Neural cell (in vitro differentiated cells): Measurements from ENCODE around the gene AK4. TPM values are rescaled to one million over a fixed set of nuclear protein-coding genes. Genes with fewer than 3 reads are reported as not detected.

ENCODE experiments used
- H2AFZ ChIP-seq: fragments of 200-600, 300-800 bp; sonication (generic), shearing (Covaris generic); 2 replicates; pipeline ENCODE4 v1.6.0; 2014; ENCODE audit warnings: low read depth, mild to moderate bottlenecking, antibody characterized with exemption, low read length, moderate library complexity
- H3F3A ChIP-seq: fragments of 200-600 bp; shearing (Covaris generic); 2 replicates; pipeline ENCODE4 v1.6.1; 2016; ENCODE audit warnings: mild to moderate bottlenecking, moderate library complexity, mixed read lengths, antibody characterized with exemption, low read length; ENCODE audit not compliant: insufficient read depth, poor library complexity, severe bottlenecking
- H3K27ac ChIP-seq: fragments of 200-600, 300-800 bp; sonication (generic), shearing (Covaris generic); 2 replicates; pipeline ENCODE4 v1.5.1; 2014; ENCODE audit warnings: mild to moderate bottlenecking, low read length, moderate library complexity
- H3K27me3 ChIP-seq: fragments of 300-800, 200-600 bp; sonication (generic), shearing (Covaris generic); 2 replicates; pipeline ENCODE4 v1.6.0; 2014; ENCODE audit warnings: mild to moderate bottlenecking, low read depth, low read length, moderate library complexity; ENCODE audit not compliant: insufficient read depth
- H3K36me3 ChIP-seq: fragments of 300-800, 200-600 bp; sonication (generic), shearing (Covaris generic); 2 replicates; pipeline ENCODE4 v1.5.1; 2014; ENCODE audit warnings: mild to moderate bottlenecking, antibody characterized with exemption, low read length, moderate library complexity; ENCODE audit not compliant: insufficient read depth
- H3K4me2 ChIP-seq: fragments of 300-800, 200-600 bp; sonication (generic), shearing (Covaris generic); 2 replicates; pipeline ENCODE4 v1.6.0; 2014; ENCODE audit warnings: mild to moderate bottlenecking, low read length
- H3K4me3 ChIP-seq: fragments of 300-800, 200-600 bp; sonication (generic), shearing (Covaris generic); 2 replicates; pipeline ENCODE4 v1.5.1; 2014; ENCODE audit warnings: mild to moderate bottlenecking, low read length, moderate library complexity
- H3K79me2 ChIP-seq: fragments of 200-600 bp; shearing (Covaris generic); replicated peaks from 2 replicates; pipeline ENCODE4 v1.6.0; 2014; ENCODE audit warnings: mild to moderate bottlenecking, low read length, moderate library complexity; ENCODE audit not compliant: insufficient read depth
- H3K9ac ChIP-seq: fragments of 300-800, 200-600 bp; sonication (generic), shearing (Covaris generic); 2 replicates; pipeline ENCODE4 v1.6.1; 2016; ENCODE audit warnings: mild to moderate bottlenecking, low read length, mixed read lengths
- H3K9me2 ChIP-seq: fragments of 200-600 bp; shearing (Covaris generic); 2 replicates; pipeline ENCODE4 v1.6.1; 2016; ENCODE audit warnings: mild to moderate bottlenecking, low read length, mixed read lengths; ENCODE audit not compliant: insufficient read depth
- H3K9me3 ChIP-seq: fragments of 200-600, 300-800 bp; sonication (generic), shearing (Covaris generic); 2 replicates; pipeline ENCODE4 v1.6.1; 2016; ENCODE audit warnings: mild to moderate bottlenecking, mixed run types, low read length, moderate library complexity, mixed read lengths
- H4K20me1 ChIP-seq: fragments of 200-600 bp; shearing (Covaris generic); 2 replicates; pipeline ENCODE4 v1.6.1; 2016; ENCODE audit warnings: mild to moderate bottlenecking, mixed run types; ENCODE audit not compliant: insufficient read depth
- CTCF ChIP-seq: fragments of 450-650 bp; IDR thresholded peaks from 2 replicates; pipeline ENCODE4 v1.5.1; 2014; ENCODE audit warnings: antibody characterized with exemption, mild to moderate bottlenecking, moderate library complexity; ENCODE audit not compliant: poor library complexity, severe bottlenecking
- EP300 ChIP-seq: fragments of 450-650 bp; conservative IDR thresholded peaks from 2 replicates; pipeline ENCODE4 v1.6.1; 2014; ENCODE audit warnings: antibody characterized with exemption, mild to moderate bottlenecking, moderate library complexity; ENCODE audit not compliant: poor library complexity, severe bottlenecking
- EZH2 ChIP-seq: fragments of 200-600, 300-800 bp; shearing (Covaris generic), sonication (generic); IDR thresholded peaks from 2 replicates; pipeline ENCODE4 v1.6.1; 2014; ENCODE audit warnings: antibody characterized with exemption, low read length, borderline replicate concordance, mild to moderate bottlenecking; ENCODE audit not compliant: insufficient read depth, poor library complexity, severe bottlenecking
- MXI1 ChIP-seq: fragments of 450-650 bp; conservative IDR thresholded peaks from 2 replicates; pipeline ENCODE4 v1.6.1; 2014; ENCODE audit warnings: antibody characterized with exemption, mild to moderate bottlenecking; ENCODE audit not compliant: poor library complexity, severe bottlenecking
- POLR2AphosphoS5 ChIP-seq: IDR thresholded peaks from 2 replicates; pipeline ENCODE4 v1.6.1; 2012
- RAD21 ChIP-seq: fragments of 450-650 bp; conservative IDR thresholded peaks from 2 replicates; pipeline ENCODE4 v1.6.1; 2014; ENCODE audit warnings: antibody characterized with exemption, mild to moderate bottlenecking, moderate library complexity
- REST ChIP-seq: IDR thresholded peaks from 2 replicates; pipeline ENCODE4 v1.6.1; 2012; ENCODE audit warnings: borderline replicate concordance
- SMC3 ChIP-seq: fragments of 450-650 bp; conservative IDR thresholded peaks from 2 replicates; pipeline ENCODE4 v1.6.1; 2014; ENCODE audit warnings: antibody characterized with exemption, mild to moderate bottlenecking, moderate library complexity; ENCODE audit not compliant: poor library complexity
- TAF1 ChIP-seq: IDR thresholded peaks from 2 replicates; pipeline ENCODE4 v1.6.1; 2012; ENCODE audit warnings: low read depth
- polyA plus RNA-seq: library from polyadenylated mRNA; depleted of rRNA; stranded (reverse); fragments of >200 nt; gene quantifications from 2 replicates; pipeline ENCODE4 v1.2.3, GENCODE V29; 2014

Gene AK4
- polyA plus RNA-seq, 1 donor from 2014 or later, result 1.9 TPM

DNA sequence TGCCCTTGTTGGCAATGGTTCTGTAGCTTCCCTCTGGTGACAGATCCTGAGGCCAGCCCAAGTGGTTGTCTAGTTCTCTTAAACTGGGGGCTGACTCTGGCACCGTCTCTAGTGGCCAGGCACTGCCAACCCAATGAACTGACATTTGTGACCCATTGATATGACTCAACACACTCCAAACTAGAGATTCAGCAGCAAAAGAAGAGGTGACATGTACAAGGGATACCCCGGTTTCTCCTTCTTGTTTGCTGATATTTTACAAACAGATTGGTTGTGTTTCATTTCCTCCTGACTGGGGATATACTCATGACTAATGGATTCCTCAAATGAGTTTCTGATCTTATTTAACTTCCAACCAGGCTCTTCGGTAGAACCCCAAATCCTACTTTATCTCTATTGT is 95.5 kb downstream of the AK4 start:
- Histone ChIP-seq H3K4me2 (no peak overlapping the region), H3K9me3 (no peaks in the 10 kb centered on the region), H4K20me1 (no peaks in the 10 kb centered on the region), H3K27me3 (no peaks in the 10 kb centered on the region), H3K36me3 (no peaks in the 10 kb centered on the region), H3K79me2 (no peaks in the 10 kb centered on the region), H3K27ac (no peak overlapping the region), H3K9ac (no peak overlapping the region), H3K4me3 (no peak overlapping the region), H2AFZ (no peak overlapping the region), H3F3A (no peaks in the 10 kb centered on the region), H3K9me2 (no peaks in the 10 kb centered on the region)
- no peak for TF ChIP-seq CTCF
- no peak for TF ChIP-seq RAD21
- TF ChIP-seq EP300, result no peak
- no peak for TF ChIP-seq TAF1
- no peak for TF ChIP-seq POLR2AphosphoS5
- no peak for TF ChIP-seq SMC3
- no peak for TF ChIP-seq EZH2
- no peak for TF ChIP-seq MXI1
- no peak for TF ChIP-seq REST

DNA sequence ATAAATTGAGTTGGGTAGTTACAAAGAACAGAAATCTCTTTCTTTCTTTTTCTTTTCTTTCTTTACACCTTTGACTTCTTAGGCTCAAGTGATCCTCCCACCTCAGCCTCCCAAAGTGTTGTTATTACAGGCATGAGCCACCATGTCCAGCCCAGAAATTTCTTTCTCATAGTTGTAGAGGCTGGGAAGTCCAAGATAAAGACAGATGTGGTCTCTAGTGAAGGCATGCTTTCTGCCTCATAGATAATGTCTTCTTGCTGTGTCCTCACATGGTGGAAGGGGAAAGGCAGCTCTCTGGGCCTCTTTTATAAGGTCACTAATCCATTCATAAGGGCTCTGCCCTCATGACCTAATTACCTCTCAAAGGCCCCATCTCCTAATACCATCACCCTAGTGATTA is 97.3 kb downstream of the AK4 start:
- Histone ChIP-seq H3K79me2 (no peaks in the 10 kb centered on the region), H2AFZ (no peak overlapping the region), H3K9me3 (no peaks in the 10 kb centered on the region), H3K36me3 (no peaks in the 10 kb centered on the region), H4K20me1 (no peaks in the 10 kb centered on the region), H3K9me2 (no peaks in the 10 kb centered on the region), H3K4me3 (no peak overlapping the region), H3F3A (no peaks in the 10 kb centered on the region), H3K9ac (no peak overlapping the region), H3K4me2 (no peak overlapping the region), H3K27me3 (no peaks in the 10 kb centered on the region), H3K27ac (no peak overlapping the region)
- TF ChIP-seq REST, result no peak
- TF ChIP-seq EP300, result no peak
- TF ChIP-seq CTCF, result no peak
- no peak for TF ChIP-seq SMC3
- no peak for TF ChIP-seq EZH2
- no peak for TF ChIP-seq RAD21
- TF ChIP-seq MXI1, result no peak
- TF ChIP-seq TAF1, result no peak
- no peak for TF ChIP-seq POLR2AphosphoS5
